DND-41 (cell line): ENCODE results near the gene DHX36.

Experiments used
- ATAC-seq: fragments of 200-7000 bp; cut with Tn5 transposase; 3 replicates; pipeline ENCODE4 v1.9.1; 2021; ENCODE audit warnings: low read depth; ENCODE audit not compliant: insufficient read depth
- DNase-seq: peaks from one replicate; pipeline ENCODE4 v3.0.0-alpha.2; 2020
- H2AFZ ChIP-seq: 2 replicates; pipeline ENCODE4 v1.6.0; 2012; ENCODE audit warnings: low read depth, low read length
- H3K27ac ChIP-seq: 2 replicates; pipeline ENCODE4 v1.5.1; 2012; ENCODE audit warnings: low read length, inconsistent platforms
- H3K27me3 ChIP-seq: fragments of 200-600 bp; sonication (generic); 2 replicates; pipeline ENCODE4 v1.6.0; 2012; ENCODE audit warnings: low read length, mild to moderate bottlenecking, inconsistent platforms; ENCODE audit not compliant: insufficient read depth, poor library complexity
- H3K36me3 ChIP-seq: 2 replicates; pipeline ENCODE4 v1.5.1; 2012; ENCODE audit warnings: low read length, inconsistent platforms; ENCODE audit not compliant: insufficient read depth
- H3K4me1 ChIP-seq: 2 replicates; pipeline ENCODE4 v1.5.1; 2012; ENCODE audit warnings: mild to moderate bottlenecking, low read length; ENCODE audit not compliant: insufficient read depth
- H3K4me2 ChIP-seq: 2 replicates; pipeline ENCODE4 v1.6.0; 2012; ENCODE audit warnings: mild to moderate bottlenecking, moderate library complexity, low read length, inconsistent platforms; ENCODE audit not compliant: insufficient read depth
- H3K4me3 ChIP-seq, 2 experiments: fragments of 200-600 bp in 1 of 2; shearing (Covaris generic) in 1 of 2; 2 replicates each; pipeline ENCODE4 v1.5.1; 2012 to 2016; ENCODE audit warnings: inconsistent platforms in 2 of 2, low read length in 2 of 2, mild to moderate bottlenecking in 2 of 2, low read depth in 1 of 2, moderate library complexity in 1 of 2
- H3K79me2 ChIP-seq: 2 replicates; pipeline ENCODE4 v1.6.0; 2012; ENCODE audit warnings: low read length, inconsistent platforms; ENCODE audit not compliant: insufficient read depth
- H3K9ac ChIP-seq: 2 replicates; pipeline ENCODE4 v1.6.0; 2012; ENCODE audit warnings: low read depth, mild to moderate bottlenecking, inconsistent platforms, low read length, moderate library complexity
- H3K9me3 ChIP-seq: 2 replicates; pipeline ENCODE4 v1.5.1; 2012; ENCODE audit warnings: low read length, moderate library complexity, mild to moderate bottlenecking, inconsistent platforms; ENCODE audit not compliant: insufficient read depth, severe bottlenecking
- H4K20me1 ChIP-seq: 2 replicates; pipeline ENCODE4 v1.6.0; 2012; ENCODE audit warnings: low read length; ENCODE audit not compliant: insufficient read depth
- CTCF ChIP-seq: IDR thresholded peaks from 2 replicates; pipeline ENCODE4 v1.5.1; 2012; ENCODE audit warnings: borderline replicate concordance, low read length, moderate library complexity, mild to moderate bottlenecking; ENCODE audit not compliant: poor library complexity, severe bottlenecking; ENCODE audit errors: extremely low read depth
- EZH2 ChIP-seq: IDR thresholded peaks from 3 replicates; pipeline ENCODE4 v1.6.1; 2012; ENCODE audit warnings: borderline replicate concordance, low read depth, mild to moderate bottlenecking, moderate library complexity, low read length, inconsistent platforms; ENCODE audit not compliant: severe bottlenecking

Gene DHX36

GRCh38 chr3:154252759-154253638 is 71.3 kb downstream of the DHX36 start:
- H3K4me1 ChIP-seq = no peaks in the 10 kb centered on the region
- peaks cover 28% of the 10 kb centered on the region; the same call in 1 of the 2 replicates for H3K36me3 ChIP-seq
- H3K79me2 ChIP-seq = no peaks in the 10 kb centered on the region
- no peak overlapping the region for H3K4me3 ChIP-seq
- H4K20me1 ChIP-seq = no peaks in the 10 kb centered on the region
- DNase-seq (peak; percentile 70), ATAC-seq (peak; percentile 82)
- H3K27ac ChIP-seq = no peak overlapping the region
- no peaks in the 10 kb centered on the region for H3K27me3 ChIP-seq
- no peaks in the 10 kb centered on the region for H3K9me3 ChIP-seq
- no peak overlapping the region for H3K4me2 ChIP-seq
- no peak overlapping the region for H2AFZ ChIP-seq
- no peak for TF ChIP-seq EZH2
- TF ChIP-seq CTCF = peak; percentile 82
- H3K9ac ChIP-seq = no peak overlapping the region

GRCh38 chr3:154251610-154252009 is 72.7 kb downstream of the DHX36 start:
- Histone ChIP-seq H3K4me3 (no peak overlapping the region), H3K4me1 (no peaks in the 10 kb centered on the region), H3K27me3 (no peaks in the 10 kb centered on the region), H3K4me2 (no peak overlapping the region), H3K36me3 (peaks cover 16% of the 10 kb centered on the region; the same call in 1 of the 2 replicates), H3K9me3 (no peaks in the 10 kb centered on the region), H2AFZ (no peak overlapping the region), H3K27ac (no peak overlapping the region), H3K79me2 (no peaks in the 10 kb centered on the region), H4K20me1 (no peaks in the 10 kb centered on the region), H3K9ac (no peak overlapping the region)
- no peak for ATAC-seq
- no peak for DNase-seq
- no peak for TF ChIP-seq EZH2
- no peak for TF ChIP-seq CTCF

GRCh38 chr3:154250291-154250690 is 74.0 kb downstream of the DHX36 start:
- H3K4me1 ChIP-seq = no peaks in the 10 kb centered on the region
- H3K27ac ChIP-seq = no peak overlapping the region

More at GRCh38 chr3:154250291-154250690, 74.0 kb downstream of the DHX36 start:
- no peak overlapping the region for H3K4me3 ChIP-seq
- H3K36me3 ChIP-seq = peaks cover 14% of the 10 kb centered on the region; the same call in 1 of the 2 replicates
- no peaks in the 10 kb centered on the region for H4K20me1 ChIP-seq
- H3K79me2 ChIP-seq = no peaks in the 10 kb centered on the region
- no peak overlapping the region for H2AFZ ChIP-seq
- TF ChIP-seq EZH2 (no peak), CTCF (no peak)
- no peaks in the 10 kb centered on the region for H3K27me3 ChIP-seq
- no peaks in the 10 kb centered on the region for H3K9me3 ChIP-seq
- ATAC-seq (no peak), DNase-seq (no peak)
- H3K9ac ChIP-seq = no peak overlapping the region
- H3K4me2 ChIP-seq = no peak overlapping the region
